IMR-90 (cell line): ENCODE data around the gene SYTL1.

Experiments
- BHLHE40 ChIP-seq: fragments of 150-350 bp; IDR thresholded peaks from 2 replicates; pipeline ENCODE4 v1.6.1; 2016; ENCODE audit warnings: mild to moderate bottlenecking, low read depth, low read length
- CEBPB ChIP-seq: IDR thresholded peaks from 2 replicates; pipeline ENCODE4 v1.6.1; 2012; ENCODE audit warnings: low read depth, low read length, improper control_type of control experiment
- CHD1 ChIP-seq: IDR thresholded peaks from 2 replicates; pipeline ENCODE4 v1.6.1; 2012; ENCODE audit warnings: low read depth, low read length, improper control_type of control experiment
- FOS ChIP-seq: fragments of 150-350 bp; IDR thresholded peaks from 2 replicates; pipeline ENCODE4 v1.6.1; 2016; ENCODE audit warnings: low read depth, low read length
- MAFK ChIP-seq: IDR thresholded peaks from 2 replicates; pipeline ENCODE4 v1.6.1; 2012; ENCODE audit warnings: low read depth, low read length, improper control_type of control experiment
- POLR2A ChIP-seq: IDR thresholded peaks from 2 replicates; pipeline ENCODE4 v1.6.1; 2012; ENCODE audit warnings: mild to moderate bottlenecking, low read depth, low read length
- RAD21 ChIP-seq: IDR thresholded peaks from 2 replicates; pipeline ENCODE4 v1.6.1; 2012; ENCODE audit warnings: low read length, improper control_type of control experiment
- RCOR1 ChIP-seq: IDR thresholded peaks from 2 replicates; pipeline ENCODE4 v1.6.1; 2012; ENCODE audit warnings: mild to moderate bottlenecking, low read length, improper control_type of control experiment; ENCODE audit not compliant: insufficient replicate concordance
- RFX5 ChIP-seq: IDR thresholded peaks from 2 replicates; pipeline ENCODE4 v1.8.0; 2012; ENCODE audit warnings: low read depth, mild to moderate bottlenecking, low read length, moderate library complexity
- SMC3 ChIP-seq: fragments of 150-350 bp; IDR thresholded peaks from 2 replicates; pipeline ENCODE4 v1.6.1; 2016; ENCODE audit warnings: low read depth, mild to moderate bottlenecking, antibody characterized with exemption, low read length, moderate library complexity
- TF ChIP-seq, protein P1 (sequence below): conservative IDR thresholded peaks from 2 replicates; pipeline ENCODE4 v1.5.1; 2012; ENCODE audit warnings: mild to moderate bottlenecking, low read depth, low read length, improper control_type of control experiment
- TF ChIP-seq, protein P2 (sequence below): fragments of 150-350 bp; IDR thresholded peaks from 2 replicates; pipeline ENCODE4 v1.6.1; 2016; ENCODE audit warnings: low read depth, mild to moderate bottlenecking, low read length, moderate library complexity, borderline replicate concordance

DNA sequence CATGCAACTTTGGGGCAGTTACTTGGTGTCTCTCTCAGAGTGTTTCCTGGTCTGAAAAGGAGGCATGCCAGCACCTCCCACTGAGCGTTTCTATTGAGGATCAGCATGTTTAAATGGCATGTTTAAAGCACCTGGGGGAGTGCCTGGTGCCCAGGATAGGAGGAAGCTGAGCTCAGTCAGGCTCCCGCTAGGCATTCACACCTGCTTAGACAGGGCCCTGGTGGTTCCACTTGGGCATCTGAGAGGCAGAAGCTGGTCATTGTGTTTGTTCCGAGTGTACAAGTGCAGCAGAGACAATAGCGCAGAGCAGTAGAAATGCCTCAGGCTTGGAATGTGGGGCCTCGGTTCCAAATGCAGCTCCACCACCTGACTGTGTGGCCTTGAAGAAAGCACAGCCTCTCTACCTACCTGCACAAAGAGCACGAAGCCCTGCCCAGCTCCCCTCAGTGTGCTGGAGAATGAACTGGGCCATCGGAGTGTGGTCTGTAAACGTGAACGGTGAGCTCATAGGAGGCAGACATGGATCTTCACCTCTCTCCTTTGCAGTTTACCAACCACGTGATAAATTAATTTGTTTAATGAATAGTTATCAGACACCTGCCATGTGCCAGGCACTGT, 40.1 kb upstream of the SYTL1 start:
- TF ChIP-seq RAD21 (no peak), RCOR1 (no peak), SMC3 (no peak), MAFK (no peak), POLR2A (no peak), CEBPB (no peak), FOS (no peak), RFX5 (no peak), BHLHE40 (no peak), CHD1 (no peak)
- TF ChIP-seq, protein P1, sequence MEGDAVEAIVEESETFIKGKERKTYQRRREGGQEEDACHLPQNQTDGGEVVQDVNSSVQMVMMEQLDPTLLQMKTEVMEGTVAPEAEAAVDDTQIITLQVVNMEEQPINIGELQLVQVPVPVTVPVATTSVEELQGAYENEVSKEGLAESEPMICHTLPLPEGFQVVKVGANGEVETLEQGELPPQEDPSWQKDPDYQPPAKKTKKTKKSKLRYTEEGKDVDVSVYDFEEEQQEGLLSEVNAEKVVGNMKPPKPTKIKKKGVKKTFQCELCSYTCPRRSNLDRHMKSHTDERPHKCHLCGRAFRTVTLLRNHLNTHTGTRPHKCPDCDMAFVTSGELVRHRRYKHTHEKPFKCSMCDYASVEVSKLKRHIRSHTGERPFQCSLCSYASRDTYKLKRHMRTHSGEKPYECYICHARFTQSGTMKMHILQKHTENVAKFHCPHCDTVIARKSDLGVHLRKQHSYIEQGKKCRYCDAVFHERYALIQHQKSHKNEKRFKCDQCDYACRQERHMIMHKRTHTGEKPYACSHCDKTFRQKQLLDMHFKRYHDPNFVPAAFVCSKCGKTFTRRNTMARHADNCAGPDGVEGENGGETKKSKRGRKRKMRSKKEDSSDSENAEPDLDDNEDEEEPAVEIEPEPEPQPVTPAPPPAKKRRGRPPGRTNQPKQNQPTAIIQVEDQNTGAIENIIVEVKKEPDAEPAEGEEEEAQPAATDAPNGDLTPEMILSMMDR, result no peak
- TF ChIP-seq, protein P2, sequence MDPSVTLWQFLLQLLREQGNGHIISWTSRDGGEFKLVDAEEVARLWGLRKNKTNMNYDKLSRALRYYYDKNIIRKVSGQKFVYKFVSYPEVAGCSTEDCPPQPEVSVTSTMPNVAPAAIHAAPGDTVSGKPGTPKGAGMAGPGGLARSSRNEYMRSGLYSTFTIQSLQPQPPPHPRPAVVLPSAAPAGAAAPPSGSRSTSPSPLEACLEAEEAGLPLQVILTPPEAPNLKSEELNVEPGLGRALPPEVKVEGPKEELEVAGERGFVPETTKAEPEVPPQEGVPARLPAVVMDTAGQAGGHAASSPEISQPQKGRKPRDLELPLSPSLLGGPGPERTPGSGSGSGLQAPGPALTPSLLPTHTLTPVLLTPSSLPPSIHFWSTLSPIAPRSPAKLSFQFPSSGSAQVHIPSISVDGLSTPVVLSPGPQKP, result no peak
